GM12874 (cell line): ENCODE results near the gene ANKRD18B.

Experiments used
- CTCF ChIP-seq: IDR thresholded peaks from 2 replicates; pipeline ENCODE4 v1.5.1; 2011; ENCODE audit warnings: low read depth, mild to moderate bottlenecking, control low read depth, low read length, moderate library complexity; ENCODE audit not compliant: insufficient read depth

The ANKRD18B gene

GRCh38 chr9:33614001-33614687 is 90.1 kb downstream of the ANKRD18B start:
- TF ChIP-seq CTCF = no peak

GRCh38 chr9:33619666-33620404 is 95.8 kb downstream of the ANKRD18B start:
- no peak for TF ChIP-seq CTCF

GRCh38 chr9:33620738-33621439 is 96.8 kb downstream of the ANKRD18B start:
- no peak for TF ChIP-seq CTCF
